ENCODE measurements around the gene ATP5PD.

Gene ATP5PD

GRCh38 chr17:75069783-75070182, 23.0 kb upstream of the ATP5PD start:
- peak; percentile 61 for DNase-seq (ENCODE audit: insufficient read length, low spot score)
- FAIRE-seq, result no peak
- no peak for TF ChIP-seq POLR2A (IDR thresholded peaks at IDR 0.05; ENCODE audit: low read depth, low read length)

GRCh38 chr17:75068750-75069149, 22.0 kb upstream of the ATP5PD start:
- no peak for FAIRE-seq
- no peak for TF ChIP-seq POLR2A (IDR thresholded peaks at IDR 0.05; ENCODE audit: low read depth, low read length)
- DNase-seq (ENCODE audit: insufficient read length, low spot score), result no peak

GRCh38 chr17:75067856-75068255, 21.1 kb upstream of the ATP5PD start:
- TF ChIP-seq POLR2A (IDR thresholded peaks at IDR 0.05; ENCODE audit: low read depth, low read length), result no peak
- FAIRE-seq (no peak), DNase-seq (ENCODE audit: insufficient read length, low spot score) (peak; percentile 84)

- DNase-seq (ENCODE audit: insufficient read length, low spot score), result peak; percentile 72
- no peak for FAIRE-seq
- TF ChIP-seq POLR2A (IDR thresholded peaks at IDR 0.05; ENCODE audit: low read depth, low read length), result no peak
These were observed 18.9 kb upstream of the ATP5PD start for GRCh38 chr17:75065562-75066151.

GRCh38 chr17:75064867-75065561, 18.2 kb upstream of the ATP5PD start:
- DNase-seq (ENCODE audit: insufficient read length, low spot score) (no peak), FAIRE-seq (no peak)
- no peak for TF ChIP-seq POLR2A (IDR thresholded peaks at IDR 0.05; ENCODE audit: low read depth, low read length)

- no peak for FAIRE-seq
- DNase-seq (ENCODE audit: insufficient read length, low spot score), result no peak
- no peak for TF ChIP-seq POLR2A (IDR thresholded peaks at IDR 0.05; ENCODE audit: low read depth, low read length)
These were observed 17.7 kb upstream of the ATP5PD start for GRCh38 chr17:75064460-75064859.

- TF ChIP-seq POLR2A (IDR thresholded peaks at IDR 0.05; ENCODE audit: low read depth, low read length), result no peak
- DNase-seq (ENCODE audit: insufficient read length, low spot score) (no peak), FAIRE-seq (no peak)
These were observed 17.3 kb upstream of the ATP5PD start for GRCh38 chr17:75064040-75064439.

- DNase-seq (ENCODE audit: insufficient read length, low spot score), result no peak
- TF ChIP-seq POLR2A (IDR thresholded peaks at IDR 0.05; ENCODE audit: low read depth, low read length), result no peak
- no peak for FAIRE-seq
These were observed 16.9 kb upstream of the ATP5PD start for GRCh38 chr17:75063626-75064025.

- DNase-seq (ENCODE audit: insufficient read length, low spot score) (no peak), FAIRE-seq (no peak)
- no peak for TF ChIP-seq POLR2A (IDR thresholded peaks at IDR 0.05; ENCODE audit: low read depth, low read length)
These were observed 16.4 kb upstream of the ATP5PD start for GRCh38 chr17:75063201-75063600.

- TF ChIP-seq POLR2A (IDR thresholded peaks at IDR 0.05; ENCODE audit: low read depth, low read length), result no peak
- DNase-seq (ENCODE audit: insufficient read length, low spot score), result no peak
- no peak for FAIRE-seq
These were observed 14.8 kb upstream of the ATP5PD start for GRCh38 chr17:75061618-75062017.

- FAIRE-seq, result no peak
- no peak for TF ChIP-seq POLR2A (IDR thresholded peaks at IDR 0.05; ENCODE audit: low read depth, low read length)
- DNase-seq (ENCODE audit: insufficient read length, low spot score), result no peak
These were observed 14.3 kb upstream of the ATP5PD start for GRCh38 chr17:75061055-75061438.

- no peak for FAIRE-seq
- no peak for DNase-seq (ENCODE audit: insufficient read length, low spot score)
- no peak for TF ChIP-seq POLR2A (IDR thresholded peaks at IDR 0.05; ENCODE audit: low read depth, low read length)
These were observed 13.8 kb upstream of the ATP5PD start for GRCh38 chr17:75060434-75061054.

- no peak for DNase-seq (ENCODE audit: insufficient read length, low spot score)
- FAIRE-seq, result no peak
- TF ChIP-seq POLR2A (IDR thresholded peaks at IDR 0.05; ENCODE audit: low read depth, low read length), result no peak
These were observed 12.9 kb upstream of the ATP5PD start for GRCh38 chr17:75059369-75060345.

GRCh38 chr17:75051941-75052340, 5.2 kb upstream of the ATP5PD start:
- TF ChIP-seq POLR2A (IDR thresholded peaks at IDR 0.05; ENCODE audit: low read depth, low read length), result no peak
- no peak for FAIRE-seq
- no peak for DNase-seq (ENCODE audit: insufficient read length, low spot score)
